Measurements from ENCODE around the gene NPHP4. TPM values are rescaled to one million over a fixed set of nuclear protein-coding genes. Genes with fewer than 3 reads are reported as not detected.

The NPHP4 gene
- total RNA-seq, 2 experiments from 2014 or later = 6.2 to 7.7 TPM

DNA sequence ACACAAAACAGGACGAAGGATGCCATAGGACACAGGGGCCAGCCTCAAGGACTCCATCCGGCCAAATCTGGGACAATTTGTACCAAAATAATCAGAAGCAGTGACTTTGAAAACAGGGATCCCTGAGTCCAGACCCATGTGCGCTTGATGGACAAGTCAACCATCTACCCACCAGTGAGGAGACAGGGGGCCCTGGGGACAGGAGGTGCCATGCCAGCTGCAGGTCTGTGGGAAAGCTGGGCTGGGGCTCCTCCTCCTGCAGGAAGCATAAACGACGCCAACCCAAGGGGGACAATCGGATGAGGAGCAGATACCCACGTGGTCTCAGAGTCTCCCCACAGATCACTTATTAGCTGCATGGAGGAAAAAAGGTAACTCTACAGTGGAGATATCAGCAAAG is 50.6 kb downstream of the NPHP4 start:
- ChIA-PET POLR2A (no interaction called here), CTCF (interaction anchor here (0.6 kb wide), 1 partner anchor 17 kb away, joined by 3 read pairs; no protein-coding TSS in a partner anchor)
- H3K9me3 Mint-ChIP-seq = no peaks in the 10 kb centered on the region
- Histone ChIP-seq H3K27me3 (ENCODE audit: control insufficient read depth in 1 of 2, insufficient read depth in 2 of 2, low read length in 2 of 2) (no peaks in the 10 kb centered on the region), H3K36me3 (ENCODE audit: insufficient read depth, low read length) (no peaks in the 10 kb centered on the region), H3K4me1 (ENCODE audit: insufficient read depth, low read length) (peaks cover 6% of the 10 kb centered on the region), H3K4me3 (ENCODE audit: low read length) (no peak overlapping the region), H3K27ac (ENCODE audit: low read depth in 1 of 2, low read length in 2 of 2) (no peak overlapping the region), H3K9me3 (ENCODE audit: control insufficient read depth in 1 of 2, insufficient read depth in 1 of 2, low read length in 2 of 2) (no peaks in the 10 kb centered on the region)
- no peak overlapping the region for H3K4me3 Mint-ChIP-seq
- H3K4me1 Mint-ChIP-seq (ENCODE audit: low read depth) = no peaks in the 10 kb centered on the region
- TF ChIP-seq, protein P1, sequence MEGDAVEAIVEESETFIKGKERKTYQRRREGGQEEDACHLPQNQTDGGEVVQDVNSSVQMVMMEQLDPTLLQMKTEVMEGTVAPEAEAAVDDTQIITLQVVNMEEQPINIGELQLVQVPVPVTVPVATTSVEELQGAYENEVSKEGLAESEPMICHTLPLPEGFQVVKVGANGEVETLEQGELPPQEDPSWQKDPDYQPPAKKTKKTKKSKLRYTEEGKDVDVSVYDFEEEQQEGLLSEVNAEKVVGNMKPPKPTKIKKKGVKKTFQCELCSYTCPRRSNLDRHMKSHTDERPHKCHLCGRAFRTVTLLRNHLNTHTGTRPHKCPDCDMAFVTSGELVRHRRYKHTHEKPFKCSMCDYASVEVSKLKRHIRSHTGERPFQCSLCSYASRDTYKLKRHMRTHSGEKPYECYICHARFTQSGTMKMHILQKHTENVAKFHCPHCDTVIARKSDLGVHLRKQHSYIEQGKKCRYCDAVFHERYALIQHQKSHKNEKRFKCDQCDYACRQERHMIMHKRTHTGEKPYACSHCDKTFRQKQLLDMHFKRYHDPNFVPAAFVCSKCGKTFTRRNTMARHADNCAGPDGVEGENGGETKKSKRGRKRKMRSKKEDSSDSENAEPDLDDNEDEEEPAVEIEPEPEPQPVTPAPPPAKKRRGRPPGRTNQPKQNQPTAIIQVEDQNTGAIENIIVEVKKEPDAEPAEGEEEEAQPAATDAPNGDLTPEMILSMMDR (IDR thresholded peaks at IDR 0.05) = no peak
- DNase-seq = no peak
- H3K36me3 Mint-ChIP-seq (ENCODE audit: low read depth) = peaks cover 16% of the 10 kb centered on the region
- no peak for ATAC-seq (ENCODE audit: poor library complexity)
- no peaks in the 10 kb centered on the region for H3K27me3 Mint-ChIP-seq
- H3K27ac Mint-ChIP-seq = no peak overlapping the region
- intact Hi-C loops (cut with DNase I, micrococcal nuclease) = no loop called here

GRCh38 chr1:5940723-5941407 is 51.4 kb downstream of the NPHP4 start:
- DNase-seq (no peak), ATAC-seq (ENCODE audit: poor library complexity) (no peak)
- TF ChIP-seq, protein P1 (IDR thresholded peaks at IDR 0.05) = no peak
- no peaks in the 10 kb centered on the region for H3K27me3 ChIP-seq (ENCODE audit: control insufficient read depth in 1 of 2, insufficient read depth in 2 of 2, low read length in 2 of 2)
- Mint-ChIP-seq H3K36me3 (ENCODE audit: low read depth) (peaks cover 9% of the 10 kb centered on the region), H3K4me3 (no peak overlapping the region), H3K27ac (no peak overlapping the region), H3K9me3 (no peaks in the 10 kb centered on the region), H3K27me3 (no peaks in the 10 kb centered on the region), H3K4me1 (ENCODE audit: low read depth) (no peaks in the 10 kb centered on the region)
- H3K36me3 ChIP-seq (ENCODE audit: insufficient read depth, low read length) = no peaks in the 10 kb centered on the region
- H3K4me1 ChIP-seq (ENCODE audit: insufficient read depth, low read length) = peaks cover 6% of the 10 kb centered on the region
- H3K9me3 ChIP-seq (ENCODE audit: control insufficient read depth in 1 of 2, insufficient read depth in 1 of 2, low read length in 2 of 2) = no peaks in the 10 kb centered on the region
- intact Hi-C loops (cut with DNase I, micrococcal nuclease) = no loop called here
- no peak overlapping the region for H3K27ac ChIP-seq (ENCODE audit: low read depth in 1 of 2, low read length in 2 of 2)
- ChIA-PET POLR2A (no interaction called here), CTCF (no interaction called here)
- H3K4me3 ChIP-seq (ENCODE audit: low read length) = no peak overlapping the region

DNA sequence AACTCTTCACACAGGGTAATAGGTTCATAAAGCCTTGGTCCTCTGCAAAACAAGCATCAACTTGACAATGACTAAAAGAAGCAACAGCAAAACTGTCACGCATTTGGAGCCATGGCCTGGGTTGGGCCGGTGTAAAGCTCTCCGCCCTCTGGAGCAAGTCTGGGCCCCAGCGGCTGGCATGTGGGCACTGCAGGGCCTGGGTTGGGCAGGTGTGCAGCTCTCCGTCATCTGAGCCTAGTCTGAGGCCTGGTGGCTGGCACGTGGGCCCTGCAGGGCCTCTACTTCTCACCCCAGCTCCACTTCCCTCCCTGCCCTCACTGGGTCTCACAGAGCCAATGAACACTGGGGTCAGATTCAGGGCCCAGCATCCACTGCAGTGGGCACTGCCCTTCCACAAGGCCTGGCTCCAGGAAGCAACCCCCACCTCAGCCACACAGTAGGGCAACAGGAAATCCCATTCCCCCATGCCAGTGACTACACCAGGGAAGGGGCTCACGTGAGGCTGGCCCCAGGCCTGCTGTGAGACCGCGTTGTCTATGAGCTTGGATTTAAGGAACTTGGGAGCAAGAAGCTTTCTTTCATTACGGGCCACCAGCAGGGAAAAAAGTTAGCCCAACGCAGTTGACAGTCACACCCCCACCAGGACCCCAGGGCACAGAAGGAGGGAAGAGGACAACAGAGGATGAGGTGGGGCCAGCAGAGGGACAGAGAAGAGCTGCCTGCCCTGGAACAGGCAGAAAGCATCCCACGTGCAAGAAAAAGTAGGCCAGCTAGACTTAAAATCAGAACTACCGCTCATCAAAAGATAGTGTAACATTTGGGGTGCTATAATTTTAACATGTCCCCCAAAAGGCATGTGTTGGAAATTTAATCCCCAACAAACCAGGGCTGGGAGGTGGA is 52.7 kb downstream of the NPHP4 start:
- Histone ChIP-seq H3K27ac (ENCODE audit: low read depth in 1 of 2, low read length in 2 of 2) (no peak overlapping the region), H3K36me3 (ENCODE audit: insufficient read depth, low read length) (no peaks in the 10 kb centered on the region), H3K4me3 (ENCODE audit: low read length) (no peak overlapping the region), H3K27me3 (ENCODE audit: control insufficient read depth in 1 of 2, insufficient read depth in 2 of 2, low read length in 2 of 2) (no peaks in the 10 kb centered on the region), H3K4me1 (ENCODE audit: insufficient read depth, low read length) (peaks cover 6% of the 10 kb centered on the region), H3K9me3 (ENCODE audit: control insufficient read depth in 1 of 2, insufficient read depth in 1 of 2, low read length in 2 of 2) (no peaks in the 10 kb centered on the region)
- intact Hi-C loops (cut with DNase I, micrococcal nuclease) = no loop called here
- Mint-ChIP-seq H3K27me3 (no peaks in the 10 kb centered on the region), H3K4me1 (ENCODE audit: low read depth) (no peaks in the 10 kb centered on the region), H3K4me3 (no peak overlapping the region), H3K27ac (no peak overlapping the region), H3K9me3 (no peaks in the 10 kb centered on the region), H3K36me3 (ENCODE audit: low read depth) (no peaks in the 10 kb centered on the region)
- ATAC-seq (ENCODE audit: poor library complexity) = no peak
- TF ChIP-seq, protein P1 (IDR thresholded peaks at IDR 0.05) = no peak
- POLR2A ChIA-PET = no interaction called here
- CTCF ChIA-PET = no interaction called here
- DNase-seq = no peak

All from CD4-positive, alpha-beta T cell (primary cell).